Measurements from ENCODE around the gene STPG3.
A peak's percentile ranks its signal among the peaks of the same experiment; 100 is the strongest.

STPG3 gene

GRCh38 chr9:137281345-137282116 lies 30.4 kb downstream of the STPG3 start:
- DNase-seq = no peak

- DNase-seq = no peak
Measured at GRCh38 chr9:137286975-137287383, 35.9 kb downstream of the STPG3 start.

GRCh38 chr9:137293094-137293481 lies 42.0 kb downstream of the STPG3 start:
- no peak for DNase-seq

- DNase-seq = no peak
Measured at GRCh38 chr9:137293482-137294090, 42.5 kb downstream of the STPG3 start.

- no peak for DNase-seq
Measured at GRCh38 chr9:137294091-137294680, 43.1 kb downstream of the STPG3 start.

- DNase-seq = no peak
Measured at GRCh38 chr9:137294681-137295237, 43.7 kb downstream of the STPG3 start.

- DNase-seq = no peak
Measured at GRCh38 chr9:137295238-137295811, 44.2 kb downstream of the STPG3 start.

- no peak for DNase-seq
Measured at GRCh38 chr9:137295849-137296669, 45.0 kb downstream of the STPG3 start.

- no peak for DNase-seq
Measured at GRCh38 chr9:137296670-137297664, 45.9 kb downstream of the STPG3 start.

GRCh38 chr9:137297966-137298365 lies 46.9 kb downstream of the STPG3 start:
- no peak for DNase-seq

GRCh38 chr9:137298401-137299202 lies 47.5 kb downstream of the STPG3 start:
- no peak for DNase-seq

GRCh38 chr9:137299203-137299565 lies 48.1 kb downstream of the STPG3 start:
- DNase-seq = no peak

GRCh38 chr9:137299938-137300337 lies 48.9 kb downstream of the STPG3 start:
- DNase-seq = peak; percentile 5

GRCh38 chr9:137300567-137301080 lies 49.5 kb downstream of the STPG3 start:
- peak; percentile 32 for DNase-seq

GRCh38 chr9:137301081-137301947 lies 50.2 kb downstream of the STPG3 start:
- DNase-seq = peak; percentile 23

GRCh38 chr9:137302118-137302448 lies 51.0 kb downstream of the STPG3 start, which contains the start of gene NRARP:
Gene NRARP, minus strand, starts transcription at chr9:137302271. Its CDS starts 343 bp downstream, at chr9:137301928.
- DNase-seq = peak; percentile 60

GRCh38 chr9:137302449-137303150 lies 51.5 kb downstream of the STPG3 start:
- no peak for DNase-seq
